Measurements from ENCODE around the gene SSTR5. TPM values are rescaled to one million over a fixed set of nuclear protein-coding genes. Genes with fewer than 3 reads are reported as not detected.

The SSTR5 gene
- total RNA-seq, 1 experiment from 2014 or later, result not detected

GRCh38 chr16:1036726-1037393, 35.7 kb upstream of the SSTR5 start:
- peaks cover 52% of the 10 kb centered on the region for H3K27me3 ChIP-seq (ENCODE audit: insufficient read depth, low read depth)
- no peak overlapping the region for H2AFZ ChIP-seq
- no peaks in the 10 kb centered on the region for H3F3A ChIP-seq (ENCODE audit: insufficient read depth, low read depth)
- intact Hi-C loops (cut with micrococcal nuclease; ENCODE audit: unreplicated experiment), result no loop called here
- no peak for TF ChIP-seq CTCF (conservative IDR thresholded peaks at IDR 0.05)
- TF ChIP-seq EZH2 (IDR thresholded peaks at IDR 0.05; ENCODE audit: low read depth), result no peak
- peak in 1 of 2 experiments; percentile 63 for DNase-seq
- POLR2A ChIA-PET (ENCODE audit: unreplicated experiment), result interaction anchor here (0.5 kb wide), 1 partner anchor 123 kb away, joined by 3 read pairs; no protein-coding TSS in a partner anchor
- no peaks in the 10 kb centered on the region for H3K79me2 ChIP-seq (ENCODE audit: low read depth)
- H3K4me2 ChIP-seq, result no peak overlapping the region
- H3K9me3 ChIP-seq (ENCODE audit: insufficient read depth, low read depth), result no peaks in the 10 kb centered on the region
- H3K27ac ChIP-seq, result no peak overlapping the region
- no peaks in the 10 kb centered on the region for H3K9me2 ChIP-seq (ENCODE audit: insufficient read depth)
- H4K20me1 ChIP-seq (ENCODE audit: insufficient read depth), result no peaks in the 10 kb centered on the region
- H3K36me3 ChIP-seq (ENCODE audit: low read depth), result no peaks in the 10 kb centered on the region
- no peaks in the 10 kb centered on the region for H3K4me1 ChIP-seq (replicated peaks; ENCODE audit: insufficient read depth)
- CTCF ChIA-PET, result no interaction called here
- no peak overlapping the region for H3K4me3 ChIP-seq
- BruUV-seq (replicated peaks), result no TSS peak

DNA sequence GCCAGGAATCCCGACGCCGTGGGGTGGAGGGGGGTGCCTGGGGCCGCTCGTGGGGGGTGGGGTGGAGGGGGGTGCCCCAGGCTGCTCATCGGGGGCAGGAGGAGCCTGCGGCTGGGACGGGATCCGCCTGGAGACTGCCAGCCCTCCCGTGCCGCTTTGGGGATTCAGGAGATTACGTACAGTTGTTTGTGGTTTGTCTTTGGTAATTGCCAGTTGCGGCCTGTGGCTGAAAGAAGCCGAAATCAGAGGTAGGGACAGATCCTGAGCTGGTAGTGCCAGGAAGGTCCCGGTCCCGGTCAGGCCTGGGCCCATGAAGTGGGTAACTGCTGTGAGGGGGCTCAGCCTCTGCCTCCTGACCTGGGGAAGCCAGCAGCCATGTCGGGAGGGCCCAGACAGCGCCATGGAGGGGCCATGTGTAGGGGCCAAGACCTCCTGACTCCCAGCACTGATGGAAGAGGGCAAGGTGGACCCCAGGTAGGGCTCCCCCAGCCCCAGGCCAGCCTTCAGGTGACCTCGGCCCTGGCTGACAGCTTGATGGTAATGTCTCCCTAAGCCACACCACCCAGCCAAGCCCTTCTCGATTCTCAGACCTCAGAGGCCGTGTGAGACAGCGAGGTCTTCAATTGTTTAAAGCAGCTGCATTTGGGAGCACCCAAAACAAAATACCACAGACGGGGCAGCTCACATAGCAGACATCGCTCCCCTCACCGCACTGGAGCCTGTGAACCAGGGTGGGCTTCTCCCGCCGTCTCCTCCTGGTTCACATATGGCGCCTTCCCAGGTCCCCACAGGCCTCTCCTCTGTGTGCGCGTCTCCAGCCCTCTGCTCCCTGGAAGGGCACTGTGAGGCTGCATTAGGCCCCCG, 34.9 kb upstream of the SSTR5 start:
- H2AFZ ChIP-seq, result no peak overlapping the region
- DNase-seq, result no peak
- no peaks in the 10 kb centered on the region for H4K20me1 ChIP-seq (ENCODE audit: insufficient read depth)
- intact Hi-C loops (cut with micrococcal nuclease; ENCODE audit: unreplicated experiment), result no loop called here
- ChIA-PET POLR2A (ENCODE audit: unreplicated experiment) (no interaction called here), CTCF (no interaction called here)
- no peaks in the 10 kb centered on the region for H3F3A ChIP-seq (ENCODE audit: insufficient read depth, low read depth)
- H3K79me2 ChIP-seq (ENCODE audit: low read depth), result no peaks in the 10 kb centered on the region
- no peaks in the 10 kb centered on the region for H3K36me3 ChIP-seq (ENCODE audit: low read depth)
- no peak overlapping the region for H3K4me2 ChIP-seq
- H3K27ac ChIP-seq, result no peak overlapping the region
- BruUV-seq (replicated peaks), result no TSS peak
- peaks cover 49% of the 10 kb centered on the region for H3K27me3 ChIP-seq (ENCODE audit: insufficient read depth, low read depth)
- TF ChIP-seq CTCF (conservative IDR thresholded peaks at IDR 0.05), result no peak
- no peaks in the 10 kb centered on the region for H3K9me2 ChIP-seq (ENCODE audit: insufficient read depth)
- no peaks in the 10 kb centered on the region for H3K9me3 ChIP-seq (ENCODE audit: insufficient read depth, low read depth)
- no peaks in the 10 kb centered on the region for H3K4me1 ChIP-seq (replicated peaks; ENCODE audit: insufficient read depth)
- H3K4me3 ChIP-seq, result no peak overlapping the region

GRCh38 chr16:1038932-1039331, 33.6 kb upstream of the SSTR5 start:
- no peak overlapping the region for H3K27ac ChIP-seq
- H3K4me1 ChIP-seq (replicated peaks; ENCODE audit: insufficient read depth), result no peaks in the 10 kb centered on the region
- H3K36me3 ChIP-seq (ENCODE audit: low read depth), result no peaks in the 10 kb centered on the region
- TF ChIP-seq CTCF (conservative IDR thresholded peaks at IDR 0.05), result no peak
- no peak for TF ChIP-seq EZH2 (IDR thresholded peaks at IDR 0.05; ENCODE audit: low read depth)
- H3F3A ChIP-seq (ENCODE audit: insufficient read depth, low read depth), result no peaks in the 10 kb centered on the region
- ChIA-PET CTCF (no interaction called here), POLR2A (ENCODE audit: unreplicated experiment) (no interaction called here)
- no peak overlapping the region for H3K4me2 ChIP-seq
- H3K79me2 ChIP-seq (ENCODE audit: low read depth), result no peaks in the 10 kb centered on the region
- H4K20me1 ChIP-seq (ENCODE audit: insufficient read depth), result no peaks in the 10 kb centered on the region
- H3K9me3 ChIP-seq (ENCODE audit: insufficient read depth, low read depth), result no peaks in the 10 kb centered on the region
- DNase-seq, result no peak
- intact Hi-C loops (cut with micrococcal nuclease; ENCODE audit: unreplicated experiment), result no loop called here
- BruUV-seq (replicated peaks), result no TSS peak
- no peaks in the 10 kb centered on the region for H3K9me2 ChIP-seq (ENCODE audit: insufficient read depth)
- peaks cover 49% of the 10 kb centered on the region for H3K27me3 ChIP-seq (ENCODE audit: insufficient read depth, low read depth)
- no peak overlapping the region for H2AFZ ChIP-seq
- no peak overlapping the region for H3K4me3 ChIP-seq
